MCF 10A (cell line): ENCODE measurements around the gene CCDC154. TPM values are rescaled to one million over a fixed set of nuclear protein-coding genes. Genes with fewer than 3 reads are reported as not detected.
A peak's percentile ranks its signal among the peaks of the same experiment; 100 is the strongest.
"Not testable (repeated sequence)": the region's sequence is repeated elsewhere in the genome, so short reads cannot be mapped to it uniquely, and the experiment has no call there.

Experiments used
- BruUV-seq: library from RNA; stranded (reverse); fragments of 400-500 nt; replicated peaks from 2 replicates; lab custom pipeline; 2021; lab: Mats Ljungman, UMichigan
- CTCF ChIA-PET: fragments of 300-600 bp; sonication (Branson Sonifier 250); formaldehyde crosslinking; extraction: SDS; loops from one replicate; lab custom pipeline; 2021; ENCODE audit warnings: antibody characterized with exemption, inconsistent platforms; lab: Yijun Ruan, JAX
- POLR2A ChIA-PET: fragments of 300-600, 350-650 bp; sonication (Branson Sonifier 250); formaldehyde crosslinking; extraction: SDS; loops from one replicate; lab custom pipeline; 2020; ENCODE audit warnings: antibody characterized with exemption, inconsistent platforms; lab: Yijun Ruan, JAX
- DNase-seq: peaks from one replicate; pipeline ENCODE4 v3.0.0-alpha.2; 2018; ENCODE audit not compliant: unreplicated experiment
- H3K27ac Mint-ChIP-seq: one replicate; pipeline ENCODE4 v1.8.0; 2022; ENCODE audit warnings: mild to moderate bottlenecking, low read depth, mixed read lengths; ENCODE audit not compliant: unreplicated experiment
- H3K27me3 Mint-ChIP-seq: one replicate; pipeline ENCODE4 v1.8.0; 2022; ENCODE audit warnings: mixed read lengths; ENCODE audit not compliant: insufficient read depth, unreplicated experiment
- H3K36me3 Mint-ChIP-seq: one replicate; pipeline ENCODE4 v1.8.0; 2022; ENCODE audit warnings: mild to moderate bottlenecking, moderate library complexity, mixed read lengths; ENCODE audit not compliant: insufficient read depth, unreplicated experiment
- H3K4me1 Mint-ChIP-seq: one replicate; pipeline ENCODE4 v1.8.0; 2022; ENCODE audit warnings: mixed read lengths; ENCODE audit not compliant: insufficient read depth, unreplicated experiment
- H3K4me3 Mint-ChIP-seq: one replicate; pipeline ENCODE4 v1.8.0; 2022; ENCODE audit warnings: mild to moderate bottlenecking, moderate library complexity, mixed read lengths; ENCODE audit not compliant: unreplicated experiment
- H3K9me3 Mint-ChIP-seq: one replicate; pipeline ENCODE4 v1.8.0; 2022; ENCODE audit warnings: mixed read lengths; ENCODE audit not compliant: unreplicated experiment
- CTCF ChIP-seq: fragments of 200-600 bp; IDR thresholded peaks from one replicate; pipeline ENCODE4 v1.8.0; 2022; ENCODE audit warnings: antibody characterized with exemption, mild to moderate bottlenecking; ENCODE audit not compliant: unreplicated experiment
- intact Hi-C: fragments of 100-400 bp; cut with micrococcal nuclease; formaldehyde crosslinking; loops from 2 replicates; pipeline ENCODE4 v1.14.1; 2022
- total RNA-seq: library from RNA; stranded (reverse); gene quantifications from 2 replicates; pipeline ENCODE4 v1.2.3, GENCODE V29; 2022

The CCDC154 gene
- total RNA-seq, 1 experiment from 2014 or later: 0.28 TPM

- Mint-ChIP-seq H3K9me3 (no peaks in the 10 kb centered on the region), H3K4me3 (no peak overlapping the region), H3K36me3 (peaks cover 5% of the 10 kb centered on the region), H3K4me1 (no peaks in the 10 kb centered on the region), H3K27ac (no peak overlapping the region), H3K27me3 (no peaks in the 10 kb centered on the region)
- TF ChIP-seq CTCF: no peak
- intact Hi-C loops: no loop called here
- ChIA-PET POLR2A (interaction anchor here (0.8 kb wide), 1 partner anchor 10 kb away, joined by 3 read pairs; no protein-coding TSS in a partner anchor), CTCF (interaction anchor here (0.7 kb wide), 1 partner anchor 909 kb away, joined by 3 read pairs; no protein-coding TSS in a partner anchor)
- no TSS peak for BruUV-seq
- DNase-seq: no peak
Measured at GRCh38 chr16:1481906-1482835, 37.8 kb upstream of the CCDC154 start.

GRCh38 chr16:1478937-1479336 is 34.6 kb upstream of the CCDC154 start:
- intact Hi-C loops, H3K9me3 Mint-ChIP-seq, H3K27ac Mint-ChIP-seq, H3K36me3 Mint-ChIP-seq, H3K4me1 Mint-ChIP-seq, H3K4me3 Mint-ChIP-seq, DNase-seq, H3K27me3 Mint-ChIP-seq, BruUV-seq: not testable (repeated sequence)
- POLR2A ChIA-PET: interaction anchor here (2.6 kb wide), 1 partner anchor 14 kb away, joined by 10 read pairs; the partner anchor contains the start of gene TELO2
- CTCF ChIA-PET: interaction anchor here (0.6 kb wide), 1 partner anchor 189 kb away, joined by 4 read pairs; no protein-coding TSS in a partner anchor

- no peak overlapping the region for H3K27ac Mint-ChIP-seq
- H3K9me3 Mint-ChIP-seq: no peaks in the 10 kb centered on the region
- DNase-seq: no peak
- no peak overlapping the region for H3K4me3 Mint-ChIP-seq
- peaks cover 5% of the 10 kb centered on the region for H3K36me3 Mint-ChIP-seq
- intact Hi-C loops: no loop called here
- no peaks in the 10 kb centered on the region for H3K27me3 Mint-ChIP-seq
- H3K4me1 Mint-ChIP-seq: peaks cover 6% of the 10 kb centered on the region
- CTCF ChIA-PET: no interaction called here
- POLR2A ChIA-PET: interaction anchor here (2.6 kb wide), 1 partner anchor 16 kb away, joined by 10 read pairs; the partner anchor contains the start of gene TELO2
- no TSS peak for BruUV-seq
- TF ChIP-seq CTCF: no peak
Measured at GRCh38 chr16:1477033-1477432, 32.7 kb upstream of the CCDC154 start.

GRCh38 chr16:1475552-1476114 is 31.3 kb upstream of the CCDC154 start:
- Mint-ChIP-seq H3K27me3 (no peaks in the 10 kb centered on the region), H3K9me3 (no peaks in the 10 kb centered on the region), H3K4me1 (peaks cover 6% of the 10 kb centered on the region), H3K4me3 (peak overlapping the region; percentile 72), H3K36me3 (peaks cover 10% of the 10 kb centered on the region), H3K27ac (peak overlapping the region; percentile 75)
- TF ChIP-seq CTCF: no peak
- TSS peak; percentile 67 for BruUV-seq
- intact Hi-C loops: no loop called here
- DNase-seq: no peak
- CTCF ChIA-PET: no interaction called here
- POLR2A ChIA-PET: interaction anchor here (0.6 to 1.4 kb wide), 7 partner anchors 16 to 374 kb away, joined by 3 to 4 read pairs (median 3); partner anchors contain the start of genes IFT140, JPT2, TELO2 and UQCC4
